NK-92 treated with Interleukin-12 subunit alpha and Interleukin-12 subunit beta, amount 100 ng/mL, for 24 hours (cell line): Measurements from ENCODE around the gene ACLY.
"Not testable (repeated sequence)": the region's sequence is repeated elsewhere in the genome, so short reads cannot be mapped to it uniquely, and the experiment has no call there.

Experiments
- DNase-seq: peaks from one replicate; lab custom pipeline; 2025; lab: John Stamatoyannopoulos, UW

Gene ACLY

GRCh38 chr17:41871789-41872188 is 47.0 kb downstream of the ACLY start:
- DNase-seq, result no peak

- DNase-seq, result no peak
These were observed 48.1 kb downstream of the ACLY start for GRCh38 chr17:41870627-41871026.

DNA sequence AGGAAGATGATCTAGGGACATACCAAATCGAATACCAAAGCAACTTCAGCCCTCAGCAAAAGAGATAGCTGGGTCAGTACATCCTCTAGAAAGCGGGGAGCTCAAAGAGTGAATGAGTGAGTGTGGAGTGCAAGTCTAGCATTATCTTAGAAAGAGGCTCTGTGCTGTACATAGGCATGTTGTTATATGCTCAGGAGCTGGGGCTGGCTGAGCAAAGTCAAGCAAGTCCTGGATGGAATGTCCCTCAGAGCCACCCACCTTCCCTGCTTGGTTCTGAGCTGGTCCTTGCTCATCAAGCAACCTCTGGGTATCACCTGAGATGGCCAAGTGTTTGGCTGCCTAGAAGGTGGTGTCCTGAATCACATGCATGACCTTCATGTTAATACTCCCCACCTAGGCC is 48.7 kb downstream of the ACLY start:
- DNase-seq, result no peak

DNA sequence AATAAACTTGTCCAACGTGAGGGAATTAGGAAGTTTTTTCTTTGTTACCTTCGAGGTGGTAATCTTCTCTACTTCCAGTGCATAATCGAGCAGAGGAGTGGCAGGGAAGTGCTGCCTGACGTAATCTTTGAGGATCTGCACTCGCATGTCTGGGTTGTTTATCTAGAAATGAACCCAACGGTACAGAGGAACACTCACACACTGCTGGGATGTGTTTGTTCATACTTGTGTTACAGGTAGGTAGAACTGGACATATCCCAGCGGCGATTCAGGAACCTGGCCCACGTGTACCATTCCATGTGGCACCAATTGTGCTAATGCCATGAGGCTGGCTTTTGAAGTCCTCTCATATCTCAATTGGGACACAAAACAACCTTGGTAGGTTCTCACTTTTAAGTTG is 49.3 kb downstream of the ACLY start:
- DNase-seq, result no peak

GRCh38 chr17:41868568-41868967 is 50.2 kb downstream of the ACLY start:
- DNase-seq, result no peak

DNA sequence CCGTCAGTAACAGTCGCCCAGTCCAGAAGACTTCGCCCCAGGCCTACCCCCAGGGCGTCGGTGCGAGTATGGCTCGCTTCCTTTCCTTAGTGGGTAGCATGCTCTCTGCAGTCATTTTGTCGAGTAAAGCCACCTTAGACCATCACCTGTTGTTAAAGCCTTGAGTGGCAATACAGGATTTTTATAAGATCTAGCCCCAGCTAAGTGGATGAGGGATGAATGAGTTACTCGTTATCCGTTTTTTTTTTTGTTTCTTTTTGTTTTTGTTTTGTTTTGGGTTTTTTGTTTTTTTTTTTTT is 53.2 kb downstream of the ACLY start:
- no peak for DNase-seq

DNA sequence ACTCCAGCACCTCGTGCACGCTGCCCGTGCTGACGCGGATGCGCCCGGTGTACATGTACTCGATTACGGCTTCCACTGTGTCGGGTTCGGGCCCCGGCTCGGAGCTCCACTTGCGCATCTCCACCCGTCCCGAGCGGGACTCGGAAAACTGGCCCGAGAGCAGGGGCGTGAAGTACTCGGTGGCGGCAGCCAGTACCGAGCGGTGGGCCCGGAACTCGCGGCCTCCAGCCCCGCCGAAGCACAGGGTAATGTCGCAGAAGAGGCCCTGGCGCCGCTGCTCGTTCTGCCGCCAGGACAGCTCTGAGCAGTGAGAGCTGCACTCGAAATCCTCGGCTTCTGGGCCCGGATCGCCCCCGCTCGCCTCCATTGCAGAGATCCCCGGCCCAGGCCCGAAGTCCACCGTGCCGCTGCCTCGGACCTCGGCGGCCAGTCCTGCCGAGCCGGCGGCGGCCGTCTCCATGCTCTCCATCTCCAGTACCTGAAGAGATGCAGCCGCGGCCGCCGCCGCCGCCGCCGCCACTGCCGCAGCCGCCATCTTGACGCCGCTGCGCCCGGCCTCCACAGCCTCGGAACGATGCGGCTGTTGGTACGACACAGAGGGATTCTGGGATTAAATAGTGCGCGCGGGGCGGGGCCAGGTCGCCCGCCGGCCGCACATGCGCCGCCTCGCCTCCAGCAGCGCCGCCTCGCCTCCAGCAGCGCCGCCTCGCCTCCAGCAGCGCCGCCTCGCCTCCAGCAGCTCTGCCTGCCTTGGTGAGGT is 53.7 kb downstream of the ACLY start, which contains the start of gene KLHL11:
KLHL11 (minus strand) TSS at position 588 of the 760 bp plus-strand sequence; CDS start at position 535, 53 bp downstream.
- peak; percentile 78 for DNase-seq

GRCh38 chr17:41864498-41864835 is 54.3 kb downstream of the ACLY start:
- no peak for DNase-seq

GRCh38 chr17:41863074-41863848 is 55.5 kb downstream of the ACLY start:
- no peak for DNase-seq

DNA sequence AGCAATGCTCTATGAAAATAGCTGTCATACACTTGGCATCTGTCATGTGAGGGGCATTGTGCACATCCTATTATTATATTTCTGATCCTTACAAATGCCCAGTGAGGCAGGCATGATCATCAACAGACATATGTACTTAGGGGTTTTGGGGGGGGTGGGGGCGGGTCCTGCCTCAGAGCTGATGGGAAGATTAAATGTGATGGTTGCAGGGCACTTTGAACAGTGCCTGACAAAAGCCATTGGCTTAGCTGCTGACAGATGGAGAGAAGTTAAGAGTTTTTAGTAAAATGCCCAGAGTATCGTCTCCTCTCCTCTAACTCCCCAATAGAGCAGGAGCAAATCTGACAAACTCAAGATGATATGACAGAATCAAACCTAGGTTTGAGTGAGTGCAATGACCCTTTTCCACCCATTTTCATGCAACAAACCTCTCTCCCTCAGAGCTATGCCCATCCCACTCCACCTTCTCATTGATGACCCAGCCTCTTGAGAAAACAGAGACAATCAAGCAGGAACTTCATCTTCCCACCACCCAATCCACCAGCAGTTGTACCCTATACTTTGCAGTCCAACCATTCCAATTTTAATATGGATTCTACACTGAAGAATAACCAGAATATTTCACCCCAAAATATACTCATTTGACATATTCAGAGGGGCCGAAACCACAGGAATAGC is 58.4 kb downstream of the ACLY start:
- no peak for DNase-seq

- DNase-seq, result not testable (repeated sequence)
These were observed 67.4 kb downstream of the ACLY start for GRCh38 chr17:41851382-41851781.

- DNase-seq, result no peak
These were observed 69.3 kb downstream of the ACLY start for GRCh38 chr17:41849251-41849990.

DNA sequence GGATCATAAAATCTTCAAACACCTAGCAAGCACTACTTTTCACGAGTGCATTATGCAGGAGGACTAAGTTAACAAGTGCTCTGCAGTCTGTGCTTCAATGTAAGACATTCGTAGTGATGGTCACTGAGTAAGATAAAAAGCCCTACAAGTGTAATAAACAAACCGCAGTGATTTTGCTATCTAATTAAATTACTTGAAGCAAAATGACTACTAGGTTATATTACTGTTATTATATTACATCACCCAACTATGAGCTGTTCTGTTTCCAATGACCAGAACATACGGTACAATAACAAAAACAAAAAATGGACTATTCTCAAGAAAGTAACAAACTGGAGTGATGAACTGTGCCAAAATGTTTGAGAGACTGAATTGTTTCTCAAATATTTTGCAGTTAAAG is 70.0 kb downstream of the ACLY start:
- no peak for DNase-seq

DNA sequence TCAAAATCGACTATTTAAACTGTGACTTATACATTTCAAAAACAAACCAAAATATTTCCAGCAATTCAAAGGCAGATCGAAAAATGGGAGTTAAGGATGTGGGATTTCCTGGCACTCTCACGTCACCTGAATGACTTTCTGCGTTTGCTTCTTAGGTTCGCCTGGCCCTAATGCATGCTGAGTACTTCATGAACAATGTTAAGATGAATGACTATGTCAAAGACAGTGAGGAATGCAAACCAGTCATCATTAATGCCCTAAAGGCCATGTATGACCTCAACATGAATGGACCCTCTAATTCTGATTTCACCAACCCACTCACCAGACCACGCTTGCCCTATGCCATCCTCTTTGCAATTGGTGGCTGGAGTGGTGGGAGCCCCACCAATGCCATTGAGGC is 73.8 kb downstream of the ACLY start:
- no peak for DNase-seq

DNA sequence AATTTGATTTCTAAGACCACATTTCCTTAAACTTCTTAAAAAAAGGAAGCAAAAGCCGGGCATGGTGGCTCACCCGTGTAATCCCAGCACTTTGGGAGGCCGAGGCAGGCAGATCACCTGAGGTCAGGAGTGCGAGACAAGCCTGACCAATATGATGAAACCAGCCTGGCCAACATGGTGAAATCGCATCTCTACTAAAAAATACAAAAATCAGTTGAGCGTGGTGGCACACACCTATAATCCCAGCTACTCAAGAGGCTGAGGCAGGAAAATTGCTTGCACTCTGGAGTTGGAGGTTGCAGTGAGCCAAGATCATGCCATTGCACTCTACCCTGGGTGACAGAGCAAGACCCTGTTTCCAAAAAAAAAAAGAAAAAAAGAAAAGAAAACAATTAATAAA is 78.0 kb downstream of the ACLY start:
- DNase-seq, result not testable (repeated sequence)

DNA sequence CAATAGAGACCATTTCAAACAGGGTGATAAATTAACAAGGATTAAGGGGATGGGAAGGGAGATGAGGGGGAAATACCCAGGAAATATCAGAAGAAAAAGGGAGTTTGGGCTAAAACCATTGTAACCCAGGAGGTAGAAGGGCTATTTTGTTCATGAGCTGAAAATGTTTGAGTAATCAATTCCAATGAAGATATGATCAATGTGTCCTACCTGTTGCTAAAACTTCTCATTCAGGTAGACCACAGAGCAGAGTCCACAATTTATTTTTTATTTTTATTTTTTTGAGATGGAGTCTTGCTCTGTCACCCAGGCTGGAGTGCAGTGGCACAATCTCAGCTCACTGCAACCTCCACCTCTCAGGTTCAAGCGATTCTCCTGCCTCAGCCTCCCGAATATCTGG is 79.3 kb downstream of the ACLY start:
- DNase-seq, result not testable (repeated sequence)

GRCh38 chr17:41837761-41838538 is 80.8 kb downstream of the ACLY start, which contains the start of gene KLHL10:
Gene KLHL10, plus strand, starts transcription at chr17:41837825. Its CDS starts 108 bp downstream, at chr17:41837933.
- no peak for DNase-seq

GRCh38 chr17:41836550-41837196 is 82.1 kb downstream of the ACLY start:
- DNase-seq, result no peak

DNA sequence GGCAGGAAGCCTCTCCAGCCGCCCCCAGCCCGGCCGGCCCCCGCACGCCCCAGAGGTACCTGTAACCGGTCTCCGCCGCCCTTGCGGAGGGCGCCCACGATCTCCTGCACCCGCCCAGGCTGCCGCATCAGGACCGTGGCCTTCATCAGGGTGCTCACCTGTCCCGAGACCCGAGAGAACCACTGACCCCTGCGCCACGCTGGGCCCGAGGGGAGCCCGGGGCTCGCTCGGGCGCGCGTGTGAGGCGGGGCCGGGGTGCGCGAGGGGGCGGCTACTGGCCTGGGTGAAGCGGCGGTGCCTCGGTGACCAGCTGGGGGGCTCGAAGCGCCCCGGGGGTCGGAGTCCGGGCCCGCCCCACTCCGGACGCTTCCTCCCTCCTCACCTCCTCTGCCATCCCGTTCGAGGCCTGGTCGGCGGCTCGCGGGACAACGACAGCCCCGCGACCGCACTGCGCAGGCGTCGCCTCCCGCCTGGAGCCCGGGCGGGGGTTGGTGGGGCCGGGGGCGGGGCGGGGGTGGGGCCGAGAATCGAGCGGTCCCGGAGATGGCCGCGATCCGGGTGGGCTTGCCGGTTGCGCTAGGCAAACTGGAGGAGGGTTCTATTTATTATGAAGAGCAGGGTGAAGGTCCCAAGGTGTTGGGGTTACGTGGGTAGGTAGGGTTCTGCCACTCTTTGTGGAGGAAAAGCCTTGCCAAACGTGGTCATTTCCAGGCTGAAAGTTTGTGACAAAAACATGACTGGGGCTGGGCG is 82.8 kb downstream of the ACLY start, which contains the start of gene NT5C3B:
NT5C3B (minus strand) TSS at position 433 of the 750 bp plus-strand sequence; CDS start at position 394, 39 bp downstream.
- DNase-seq, result no peak

- DNase-seq, result no peak
These were observed 83.4 kb downstream of the ACLY start for GRCh38 chr17:41835214-41835799.
